ENCODE results near the gene DUOX2. TPM values are rescaled to one million over a fixed set of nuclear protein-coding genes. Genes with fewer than 3 reads are reported as not detected.

DUOX2 gene
- total and polyA plus RNA-seq, 11 donors, result 0.02 to 1.4 (median 0.11) TPM

GRCh38 chr15:45112143-45112590, 1.8 kb downstream of the DUOX2 start:
- H3K9me3 ChIP-seq, result no peaks in the 10 kb centered on the region
- H3K27me3 ChIP-seq, result peaks cover 47 to 90% (median 67%) of the 10 kb centered on the region in 9 donors
- no peak for TF ChIP-seq POLR2A (IDR thresholded peaks at IDR 0.05)
- TF ChIP-seq, protein P1, sequence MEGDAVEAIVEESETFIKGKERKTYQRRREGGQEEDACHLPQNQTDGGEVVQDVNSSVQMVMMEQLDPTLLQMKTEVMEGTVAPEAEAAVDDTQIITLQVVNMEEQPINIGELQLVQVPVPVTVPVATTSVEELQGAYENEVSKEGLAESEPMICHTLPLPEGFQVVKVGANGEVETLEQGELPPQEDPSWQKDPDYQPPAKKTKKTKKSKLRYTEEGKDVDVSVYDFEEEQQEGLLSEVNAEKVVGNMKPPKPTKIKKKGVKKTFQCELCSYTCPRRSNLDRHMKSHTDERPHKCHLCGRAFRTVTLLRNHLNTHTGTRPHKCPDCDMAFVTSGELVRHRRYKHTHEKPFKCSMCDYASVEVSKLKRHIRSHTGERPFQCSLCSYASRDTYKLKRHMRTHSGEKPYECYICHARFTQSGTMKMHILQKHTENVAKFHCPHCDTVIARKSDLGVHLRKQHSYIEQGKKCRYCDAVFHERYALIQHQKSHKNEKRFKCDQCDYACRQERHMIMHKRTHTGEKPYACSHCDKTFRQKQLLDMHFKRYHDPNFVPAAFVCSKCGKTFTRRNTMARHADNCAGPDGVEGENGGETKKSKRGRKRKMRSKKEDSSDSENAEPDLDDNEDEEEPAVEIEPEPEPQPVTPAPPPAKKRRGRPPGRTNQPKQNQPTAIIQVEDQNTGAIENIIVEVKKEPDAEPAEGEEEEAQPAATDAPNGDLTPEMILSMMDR (IDR thresholded peaks at IDR 0.05), result no peak
- no peak overlapping the region for H3K27ac ChIP-seq
- DNase-seq, result no peak
- H3K36me3 ChIP-seq, result no peaks in the 10 kb centered on the region
- WGBS, 4 donors, result 5 to 8% (median 6%) methylated on average over 13 of the region's 13 CpGs
- intact Hi-C loops (cut with DNase I), result loop anchor here in 3 of 10 donors (10.0 kb wide), 4 partner anchors 47 to 147 kb away; no protein-coding TSS in a partner anchor
- peak overlapping the region in 3 of 12 donors; percentile 5 to 15 (median 11) for H3K4me3 ChIP-seq
- peaks cover 3 to 39% (median 16%) of the 10 kb centered on the region in 12 donors for H3K4me1 ChIP-seq
- no peak for ATAC-seq

- 4 to 12% (median 6%) methylated on average over 27 to 71 of the region's 71 CpGs for WGBS, 4 donors
- Histone ChIP-seq H3K4me3 (no peak overlapping the region), H3K27me3 (peaks cover 41 to 84% (median 61%) of the 10 kb centered on the region in 9 donors), H3K36me3 (no peaks in the 10 kb centered on the region), H3K4me1 (peaks cover 3 to 33% (median 13%) of the 10 kb centered on the region in 12 donors), H3K27ac (no peak overlapping the region), H3K9me3 (no peaks in the 10 kb centered on the region)
- ATAC-seq (no peak), DNase-seq (no peak)
- intact Hi-C loops (cut with DNase I), result loop anchor here in 3 of 10 donors (10.0 kb wide), 4 partner anchors 47 to 147 kb away; no protein-coding TSS in a partner anchor
- TF ChIP-seq, protein P1 (IDR thresholded peaks at IDR 0.05), result no peak
- no peak for TF ChIP-seq POLR2A (IDR thresholded peaks at IDR 0.05)
These were observed 2.4 kb downstream of the DUOX2 start for GRCh38 chr15:45111390-45112142.

GRCh38 chr15:45110256-45110820, 3.6 kb downstream of the DUOX2 start:
- 46 to 70% (median 53%) methylated on average over 11 of the region's 11 CpGs for WGBS, 4 donors
- TF ChIP-seq POLR2A (IDR thresholded peaks at IDR 0.05), result no peak
- TF ChIP-seq, protein P1 (IDR thresholded peaks at IDR 0.05), result no peak
- ATAC-seq (no peak), DNase-seq (no peak)
- Histone ChIP-seq H3K4me1 (peaks cover 3 to 30% (median 12%) of the 10 kb centered on the region in 12 donors), H3K27me3 (peaks cover 37 to 71% (median 51%) of the 10 kb centered on the region in 9 donors), H3K9me3 (no peaks in the 10 kb centered on the region), H3K4me3 (no peak overlapping the region), H3K36me3 (no peaks in the 10 kb centered on the region), H3K27ac (no peak overlapping the region)
- intact Hi-C loops (cut with DNase I), result loop anchor here in 3 of 10 donors (10.0 kb wide), 4 partner anchors 46 to 146 kb away; no protein-coding TSS in a partner anchor

Measured in heart left ventricle (tissue), 16 donors.